HepG2 (cell line): Measurements from ENCODE around the gene DCTN2. TPM values are rescaled to one million over a fixed set of nuclear protein-coding genes. Genes with fewer than 3 reads are reported as not detected.
A peak's percentile ranks its signal among the peaks of the same experiment; 100 is the strongest.

Source experiments
- BRD4 ChIP-seq: sonication (generic); formaldehyde crosslinking; IDR thresholded peaks from 2 replicates; pipeline ENCODE4 v1.4.0; 2020; ENCODE audit warnings: missing genetic modification reagents
- FOXP1 ChIP-seq, 2 experiments: fragments of 450-650 bp in 1 of 2; IDR thresholded peaks; 2 replicates each; pipeline ENCODE4 v1.6.1; 2017 to 2018; ENCODE audit warnings: antibody characterized with exemption in 1 of 2
- KDM1A ChIP-seq: IDR thresholded peaks from 2 replicates; pipeline ENCODE4 v1.6.1; 2016; ENCODE audit warnings: missing compliant biosample characterization
- KLF12 ChIP-seq: sonication (generic); formaldehyde crosslinking; IDR thresholded peaks from 2 replicates; pipeline ENCODE4 v1.4.0; 2020; ENCODE audit warnings: missing genetic modification reagents, borderline replicate concordance
- NFE2 ChIP-seq: sonication (generic); formaldehyde crosslinking; IDR thresholded peaks from 2 replicates; pipeline ENCODE4 v1.4.0; 2020; ENCODE audit warnings: missing genetic modification reagents
- NFKBIZ ChIP-seq: IDR thresholded peaks from 2 replicates; pipeline ENCODE4 v1.6.1; 2018; ENCODE audit warnings: missing genetic modification reagents, missing compliant biosample characterization
- PHF20 ChIP-seq: sonication (generic); formaldehyde crosslinking; IDR thresholded peaks from 2 replicates; pipeline ENCODE4 v1.5.0; 2020; ENCODE audit warnings: mild to moderate bottlenecking, missing genetic modification reagents
- RAD51 ChIP-seq: fragments of 450-650 bp; IDR thresholded peaks from 2 replicates; pipeline ENCODE4 v1.6.1; 2016; ENCODE audit warnings: borderline replicate concordance
- SNAPC4 ChIP-seq: sonication (generic); formaldehyde crosslinking; IDR thresholded peaks from 2 replicates; pipeline ENCODE4 v1.4.0; 2020; ENCODE audit warnings: mild to moderate bottlenecking, missing genetic modification reagents
- ZBTB43 ChIP-seq: sonication (generic); formaldehyde crosslinking; conservative IDR thresholded peaks from 2 replicates; pipeline ENCODE4 v1.4.0; 2020; ENCODE audit warnings: missing genetic modification reagents
- ZFP1 ChIP-seq: IDR thresholded peaks from 2 replicates; pipeline ENCODE4 v1.6.1; 2016
- ZMYM3 ChIP-seq: sonication (generic); formaldehyde crosslinking; IDR thresholded peaks from 2 replicates; pipeline ENCODE4 v1.5.1; 2020; ENCODE audit warnings: mild to moderate bottlenecking, missing genetic modification reagents
- ZNF331 ChIP-seq: sonication (generic); formaldehyde crosslinking; IDR thresholded peaks from 2 replicates; pipeline ENCODE4 v1.4.0; 2020; ENCODE audit warnings: missing genetic modification reagents
- ZNF567 ChIP-seq: sonication (generic); formaldehyde crosslinking; IDR thresholded peaks from 2 replicates; pipeline ENCODE4 v1.8.1; 2023; ENCODE audit warnings: mild to moderate bottlenecking, missing genetic modification reagents, borderline replicate concordance
- ZNF570 ChIP-seq: sonication (generic); formaldehyde crosslinking; IDR thresholded peaks from 2 replicates; pipeline ENCODE4 v1.4.0; 2020; ENCODE audit warnings: mild to moderate bottlenecking, missing genetic modification reagents, borderline replicate concordance
- ZNF609 ChIP-seq: sonication (generic); formaldehyde crosslinking; IDR thresholded peaks from 2 replicates; pipeline ENCODE4 v1.4.0; 2020; ENCODE audit warnings: mild to moderate bottlenecking, missing genetic modification reagents, borderline replicate concordance
- ZNF740 ChIP-seq: sonication (generic); formaldehyde crosslinking; IDR thresholded peaks from 2 replicates; pipeline ENCODE4 v1.4.0; 2020; ENCODE audit warnings: missing genetic modification reagents
- ZNF839 ChIP-seq: sonication (generic); formaldehyde crosslinking; IDR thresholded peaks from 2 replicates; pipeline ENCODE4 v1.4.0; 2020; ENCODE audit warnings: missing genetic modification reagents, mild to moderate bottlenecking, borderline replicate concordance
- polyA plus RNA-seq, 8 experiments: library from polyadenylated mRNA; depleted of rRNA in 3 of 8; stranded (reverse) in 7 of 8; unstranded in 1 of 8; fragments of >200 nt; fragmentation: Illumina TruSeq in 4 of 8; extraction: Trizol in 4 of 8; gene quantifications; 2 replicates each; pipeline versions ENCODE4 v1.2.1 to v1.2.3, GENCODE V29; 2011 to 2016; ENCODE audit warnings: low read depth in 4 of 8, missing spikeins in 1 of 8, mixed read lengths in 1 of 8; ENCODE audit not compliant: insufficient read depth in 1 of 8
- total RNA-seq, 5 experiments: library from RNA; depleted of rRNA; stranded (reverse); fragments of >200 nt; fragmentation: Illumina TruSeq; extraction: Trizol; gene quantifications; 2 replicates each; pipeline ENCODE4 v1.2.3, GENCODE V29; 2016; ENCODE audit warnings: low read depth in 1 of 5

DCTN2 gene
- total and polyA plus RNA-seq, 2 of the 13 experiments (the other 11 are each of a cell fraction or from before 2014, with no cell fraction given): 72.0 to 77.4 TPM

- TF ChIP-seq NFKBIZ (CRISPR knock-in tag) (0 out of 2 replicates have a peak, but pooled peaks have one; percentile 49), PHF20 (peak; percentile 56; the same call in 1 of the 2 replicates), ZNF570 (CRISPR knock-in tag) (no peak), ZNF740 (CRISPR knock-in tag) (no peak), BRD4 (CRISPR knock-in tag) (peak; percentile 64), KLF12 (CRISPR knock-in tag) (peak; percentile 96), ZNF609 (CRISPR knock-in tag) (peak; percentile 16; the same call in 1 of the 2 replicates), ZNF567 (CRISPR knock-in tag) (peak; percentile 74; the same call in 1 of the 2 replicates), SNAPC4 (CRISPR knock-in tag) (peak; percentile 26; the same call in 1 of the 2 replicates), KDM1A (CRISPR knock-in tag) (peak; percentile 69; the same call in 1 of the 2 replicates), ZNF839 (CRISPR knock-in tag) (no peak), NFE2 (CRISPR knock-in tag) (no peak), ZMYM3 (CRISPR knock-in tag) (peak; percentile 50; the same call in 1 of the 2 replicates), ZNF331 (CRISPR knock-in tag) (peak; percentile 68; the same call in 1 of the 2 replicates), FOXP1 (IDR thresholded peaks at IDR 0.05) (no peak), FOXP1 (CRISPR knock-in tag; IDR thresholded peaks at IDR 0.05) (peak; percentile 51; the same call in 1 of the 2 replicates), ZBTB43 (CRISPR knock-in tag) (peak; percentile 53; the same call in 1 of the 2 replicates), RAD51 (no peak), ZFP1 (peak; percentile 19; the same call in 1 of the 2 replicates)
Measured at GRCh38 chr12:57575771-57576612, 29.0 kb upstream of the DCTN2 start (continued).
